GM19438 (cell line): ENCODE data around the gene ZNF507.

Source experiments
- ATAC-seq: cut with Tn5 transposase; IDR thresholded peaks from one replicate; pipeline ENCODE4 v1.9.1; 2021; ENCODE audit warnings: low read depth; ENCODE audit not compliant: unreplicated experiment

The ZNF507 gene

DNA sequence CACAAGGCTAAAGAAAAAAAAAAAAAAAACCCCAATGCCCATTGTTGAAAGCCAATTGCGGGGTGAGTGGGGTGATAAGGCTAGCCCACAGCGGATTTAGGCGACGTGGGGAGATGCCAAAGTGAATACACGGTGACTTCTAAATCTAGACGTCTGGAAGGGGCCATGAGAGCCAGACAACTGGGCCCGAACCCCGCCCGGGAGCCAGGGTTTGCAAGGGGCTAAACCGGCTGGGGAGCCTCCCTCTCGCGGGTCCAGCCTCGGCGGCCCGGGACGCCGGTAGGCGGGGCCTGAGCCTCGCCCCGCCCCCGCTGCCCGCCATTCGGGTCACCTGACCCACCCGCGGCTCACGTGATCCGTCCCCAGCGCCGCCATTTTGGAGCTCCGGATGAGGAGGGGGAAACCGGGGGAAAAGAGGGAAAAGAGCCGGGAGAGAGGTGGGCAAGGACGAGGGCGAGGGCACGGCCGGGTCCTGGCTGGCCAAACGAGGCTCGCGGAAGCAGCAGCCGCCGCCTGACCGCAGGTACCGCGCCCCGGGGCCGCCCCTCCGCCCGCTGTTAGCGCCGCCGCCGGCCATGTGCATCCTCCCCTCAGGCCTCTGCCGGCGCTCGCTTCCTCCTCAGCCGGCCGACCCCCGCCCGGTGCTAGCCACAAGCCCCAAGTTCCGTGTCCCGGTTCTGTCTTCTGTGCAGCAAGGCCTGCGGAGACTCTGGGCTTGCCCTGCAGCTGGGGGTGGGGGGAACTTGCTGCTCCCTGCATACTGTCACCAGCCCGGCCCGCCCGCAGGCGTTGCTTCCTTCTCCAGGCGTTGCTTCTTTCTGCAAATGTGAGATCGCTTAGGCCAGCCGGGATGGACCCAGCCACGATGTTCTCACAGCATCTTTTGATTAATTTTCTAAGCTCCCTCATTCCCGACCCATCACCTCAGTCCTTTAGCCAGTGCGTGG is at the start of gene ZNF507:
Gene ZNF507 (plus strand): TSS at position 350 of the 947 bp plus-strand sequence. CDS start 7,221 bp downstream, outside the sequence.
- peak; percentile 90 for ATAC-seq

DNA sequence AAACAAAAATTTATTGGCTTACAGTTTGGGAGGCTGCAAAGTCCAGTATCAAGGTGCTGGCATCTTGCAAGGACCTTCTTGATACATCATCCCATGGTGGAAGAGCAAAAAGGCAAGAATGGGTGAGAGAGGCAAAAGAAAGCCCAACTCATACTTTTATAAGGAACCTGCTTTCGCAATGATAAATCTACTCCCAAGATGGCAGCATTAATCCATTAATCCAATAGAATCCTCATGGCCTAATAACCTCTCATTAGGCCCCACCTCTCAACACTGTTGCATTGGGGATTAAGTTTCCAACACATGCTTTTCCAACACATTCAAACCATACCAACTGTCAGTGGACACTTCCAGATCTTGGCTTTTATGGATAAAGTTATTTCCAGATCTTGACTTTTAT is 48.7 kb upstream of the ZNF507 start:
- ATAC-seq = no peak

DNA sequence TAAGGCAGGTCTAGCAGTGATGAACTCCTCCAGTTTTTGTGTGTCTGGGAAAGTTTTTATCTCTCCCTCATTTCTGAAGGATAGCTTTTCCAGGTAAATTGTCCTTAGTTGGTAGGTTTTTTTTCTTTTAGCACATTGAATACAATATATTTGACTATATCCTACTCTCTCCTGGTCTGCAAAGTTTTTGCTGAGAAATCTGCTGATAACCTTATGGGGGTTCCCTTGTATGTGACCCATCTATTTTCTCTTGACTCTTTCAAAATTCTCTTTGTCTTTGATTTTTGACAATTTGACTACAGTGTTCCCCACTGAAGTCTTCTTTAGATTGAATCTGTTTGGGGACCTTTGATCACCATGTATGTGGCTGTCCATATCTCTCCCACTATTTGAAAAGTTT is 42.6 kb upstream of the ZNF507 start:
- no peak for ATAC-seq

DNA sequence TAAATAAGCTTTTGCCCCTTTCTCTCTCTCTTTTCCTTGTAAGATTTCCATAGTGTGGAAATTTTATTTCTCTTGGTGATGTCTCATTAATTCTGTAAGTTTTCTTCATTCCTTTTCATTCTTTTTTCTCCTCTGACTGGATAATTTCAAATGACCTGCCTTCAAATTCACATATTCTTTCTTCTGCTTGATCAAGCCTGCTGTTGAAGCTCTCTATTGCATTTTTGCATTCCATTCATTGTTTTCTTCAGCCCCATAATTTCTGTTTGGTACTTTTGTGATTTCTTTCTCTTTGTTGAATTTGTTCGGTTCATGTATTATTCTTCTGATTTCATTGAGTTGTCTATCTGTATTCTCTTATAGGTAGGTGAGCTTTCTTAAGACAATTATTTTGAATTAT is 42.2 kb upstream of the ZNF507 start:
- ATAC-seq = no peak

DNA sequence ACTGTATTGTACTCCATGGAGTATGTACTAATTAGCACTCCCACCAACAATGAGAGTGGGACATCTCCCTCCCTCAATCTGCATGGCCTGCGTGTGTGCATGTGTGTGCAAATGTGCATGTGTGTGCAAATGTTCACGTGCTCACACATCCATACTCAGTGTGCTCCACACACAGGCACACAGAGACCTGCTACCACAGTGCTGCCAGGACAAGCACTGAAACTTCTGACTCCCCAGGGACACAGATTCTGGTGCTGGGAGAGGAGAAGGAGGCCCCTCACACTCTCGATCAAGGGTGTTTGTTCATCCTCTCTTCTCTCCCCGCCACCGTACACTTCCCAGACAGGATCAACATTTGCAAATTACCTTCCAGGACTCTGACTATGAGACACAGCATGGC is 37.8 kb upstream of the ZNF507 start:
- no peak for ATAC-seq

DNA sequence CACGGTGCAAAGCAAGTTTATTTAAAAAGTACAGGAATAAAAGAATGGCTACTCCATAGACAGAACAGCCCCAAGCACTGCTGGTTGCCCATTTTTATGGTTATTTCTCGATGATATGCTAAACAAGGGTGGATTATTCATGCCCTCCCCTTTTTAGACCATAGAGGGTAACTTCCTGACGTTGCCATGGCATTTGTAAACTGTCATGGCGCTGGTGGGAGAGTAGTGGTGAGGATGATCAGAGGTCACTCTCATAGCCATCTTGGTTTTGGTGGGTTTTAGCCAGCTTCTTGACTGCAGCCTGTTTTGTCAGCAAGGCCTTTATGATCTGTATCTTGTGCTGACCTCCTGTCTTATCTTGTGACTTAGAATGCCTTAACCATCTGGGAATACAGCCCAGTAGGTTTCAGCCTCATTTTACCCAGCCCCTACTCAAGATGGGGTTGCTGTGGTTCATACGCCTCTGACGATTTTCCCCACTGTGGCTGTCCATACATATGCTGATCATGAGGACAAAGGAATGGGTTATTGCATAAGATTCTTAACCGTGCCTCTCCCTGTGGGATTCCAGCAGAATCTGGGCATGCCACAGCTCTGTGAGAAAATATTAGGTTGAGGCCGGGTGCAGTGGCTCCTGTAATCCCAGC is 36.9 kb upstream of the ZNF507 start:
- no peak for ATAC-seq

DNA sequence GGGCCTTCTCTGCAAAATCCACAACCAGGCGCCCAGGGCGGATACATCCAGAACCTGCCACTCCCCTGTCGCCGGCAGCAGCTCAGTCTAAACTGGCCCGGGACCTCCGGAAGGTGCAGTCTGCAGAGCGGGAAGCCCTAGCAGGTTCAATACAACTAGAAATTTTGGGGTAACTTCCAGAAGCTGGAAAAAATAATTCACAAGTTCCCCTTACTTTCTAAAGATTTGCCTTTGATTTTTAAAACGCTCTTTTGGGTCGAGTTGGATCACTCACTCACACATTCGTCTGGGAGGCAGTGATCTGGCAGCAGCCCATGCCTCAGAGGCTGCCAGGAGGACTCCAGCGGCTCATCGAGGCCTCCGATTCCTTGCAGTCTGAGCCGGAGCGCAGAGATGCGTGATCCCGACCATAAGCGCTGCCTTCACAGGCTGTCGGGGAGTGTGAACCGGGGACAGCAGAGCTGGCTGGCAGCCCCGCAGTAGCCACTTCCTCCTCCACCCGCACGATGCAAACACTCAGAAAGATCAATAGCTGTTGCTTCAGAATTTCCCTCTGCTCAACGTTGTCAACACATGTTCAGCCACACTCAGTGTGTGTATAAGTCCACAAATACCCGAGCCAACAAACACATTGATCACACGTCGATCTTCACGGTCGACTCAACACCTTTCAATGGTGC is 35.6 kb upstream of the ZNF507 start:
- no peak for ATAC-seq

DNA sequence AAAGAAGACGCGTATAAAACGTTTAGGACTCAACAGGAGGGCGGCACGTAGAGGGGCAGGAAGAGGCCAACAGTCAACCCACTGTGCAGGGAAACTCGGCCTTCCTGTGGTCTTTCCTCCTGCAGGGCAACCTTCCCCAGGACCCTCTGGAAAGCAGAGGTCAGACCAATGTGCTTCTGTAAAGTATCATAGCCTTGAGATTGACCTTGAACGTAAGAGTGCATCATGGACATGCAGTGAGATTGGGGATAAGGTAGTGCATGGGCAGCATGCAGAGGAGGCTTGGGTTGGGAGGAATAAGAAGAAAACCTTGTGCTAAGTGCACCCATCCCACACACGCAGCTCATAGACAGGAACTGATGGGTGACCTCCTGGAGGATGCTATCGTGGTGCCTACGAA is 34.0 kb upstream of the ZNF507 start:
- no peak for ATAC-seq

DNA sequence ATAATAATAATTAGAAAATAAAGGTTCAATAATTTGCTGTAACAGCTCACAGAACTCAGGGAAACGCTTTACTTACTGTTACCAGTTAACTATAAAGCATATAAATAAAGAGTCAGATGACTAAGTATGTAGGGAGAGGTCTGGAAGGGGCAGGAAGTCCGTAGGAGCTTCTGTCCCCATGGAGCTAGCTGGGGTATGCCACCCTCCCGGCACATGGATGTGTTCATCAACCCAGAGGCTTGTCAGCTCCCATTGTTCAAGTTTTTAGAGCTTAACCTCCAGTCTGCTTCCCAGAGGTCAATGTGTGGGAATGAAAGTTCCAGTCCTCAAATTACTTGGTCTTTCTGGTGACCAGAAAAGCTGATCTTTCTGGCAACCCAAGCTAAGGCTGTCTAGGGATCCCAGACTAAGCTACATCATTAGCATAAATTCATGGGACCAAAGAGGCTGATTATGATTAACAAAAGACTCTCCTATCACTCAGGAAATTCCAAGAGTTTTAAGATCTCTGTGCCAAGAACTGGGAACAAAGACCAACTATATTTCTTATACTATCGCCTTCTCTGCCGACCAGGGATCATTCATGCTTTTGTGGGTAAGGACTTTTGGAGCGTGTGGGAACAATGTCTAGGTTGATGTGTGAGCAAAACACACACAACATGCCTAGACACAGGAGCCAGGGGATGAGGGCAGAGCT is 31.7 kb upstream of the ZNF507 start:
- ATAC-seq = no peak

DNA sequence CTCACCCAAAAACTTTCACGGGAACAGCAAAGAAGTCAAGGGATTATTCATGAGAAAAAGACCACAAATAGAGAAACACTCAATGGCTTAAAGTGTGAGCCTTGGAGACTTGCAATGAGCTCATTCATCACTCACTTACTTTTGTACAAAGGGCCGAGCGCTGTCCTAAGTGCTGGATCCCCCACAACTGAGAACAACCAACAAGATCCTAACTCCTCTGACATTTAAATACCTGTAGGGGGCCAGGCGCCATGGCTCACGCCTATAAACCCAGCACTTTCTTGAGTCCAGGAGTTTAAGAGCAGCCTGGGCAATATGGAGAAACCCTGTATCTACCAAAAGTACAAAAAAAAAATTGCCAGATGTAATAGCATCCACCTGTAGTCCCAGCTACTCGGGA is 29.4 kb upstream of the ZNF507 start:
- ATAC-seq = no peak

DNA sequence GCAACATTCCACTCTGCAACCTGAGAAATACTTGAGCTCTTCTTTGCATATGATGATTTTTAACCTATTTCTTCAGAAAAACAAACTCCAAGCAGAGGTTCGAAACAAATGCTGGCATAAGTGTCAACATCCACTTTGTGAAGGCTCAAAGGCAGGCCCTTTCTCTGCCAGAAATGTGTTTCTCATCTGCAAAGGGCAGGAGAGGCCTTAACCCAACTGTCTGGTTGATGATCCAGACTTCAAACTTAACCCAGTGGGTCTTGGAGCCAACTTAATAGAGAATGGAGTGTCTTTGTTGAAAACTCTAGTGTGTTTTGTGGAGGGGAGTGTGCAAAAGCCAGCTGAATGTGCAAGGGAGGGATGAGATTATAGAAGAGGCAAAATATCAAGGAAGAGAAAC is 28.3 kb upstream of the ZNF507 start:
- no peak for ATAC-seq

DNA sequence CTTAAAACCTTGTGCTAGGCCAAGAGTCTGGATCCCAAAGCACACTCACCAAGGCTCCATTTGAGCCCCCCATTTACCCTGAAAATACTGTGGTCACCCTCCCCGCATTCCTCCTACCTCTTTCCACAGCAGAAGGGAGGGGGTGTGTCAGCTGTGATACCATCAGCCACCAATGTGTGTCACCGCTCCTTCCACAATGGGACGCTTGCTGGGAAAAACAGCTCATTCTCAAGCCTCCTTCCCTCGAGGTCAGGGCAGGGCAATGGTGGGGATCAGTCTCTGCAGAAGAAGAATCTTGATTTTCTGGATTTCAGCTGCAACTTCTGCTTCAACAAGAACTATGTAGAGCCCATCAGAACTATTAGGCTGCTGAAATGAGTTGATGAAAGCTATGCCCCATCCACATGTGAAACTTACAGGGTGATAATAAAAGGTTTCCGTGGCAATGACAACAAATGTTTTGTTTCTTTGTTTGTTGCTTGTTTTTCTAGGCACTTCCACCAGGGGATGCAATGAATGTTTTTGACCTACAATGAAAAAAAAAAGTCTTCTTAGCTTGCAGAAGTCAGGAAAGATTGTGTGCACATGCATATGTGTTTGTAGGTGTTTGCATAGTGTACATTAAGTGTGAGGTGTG is 26.4 kb upstream of the ZNF507 start:
- no peak for ATAC-seq

DNA sequence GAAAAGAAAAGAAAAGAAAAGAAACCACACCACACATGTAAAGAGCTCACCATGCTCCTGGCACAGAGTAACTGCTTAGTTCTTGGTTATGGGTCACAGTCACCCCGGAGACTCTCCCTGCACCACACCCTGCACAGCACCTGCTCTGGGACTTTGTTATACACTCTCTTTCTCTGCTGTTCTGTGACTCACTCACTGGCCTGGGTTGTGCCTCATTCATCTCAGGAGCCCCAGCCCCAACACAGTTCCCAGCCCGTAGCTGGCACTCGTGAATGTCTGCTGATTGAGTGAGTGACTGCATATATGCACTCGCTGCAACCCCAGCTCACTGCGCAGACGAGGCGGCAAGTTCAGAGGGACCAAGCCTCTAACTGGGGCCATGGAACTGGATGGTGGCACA is 22.9 kb upstream of the ZNF507 start:
- ATAC-seq = no peak

DNA sequence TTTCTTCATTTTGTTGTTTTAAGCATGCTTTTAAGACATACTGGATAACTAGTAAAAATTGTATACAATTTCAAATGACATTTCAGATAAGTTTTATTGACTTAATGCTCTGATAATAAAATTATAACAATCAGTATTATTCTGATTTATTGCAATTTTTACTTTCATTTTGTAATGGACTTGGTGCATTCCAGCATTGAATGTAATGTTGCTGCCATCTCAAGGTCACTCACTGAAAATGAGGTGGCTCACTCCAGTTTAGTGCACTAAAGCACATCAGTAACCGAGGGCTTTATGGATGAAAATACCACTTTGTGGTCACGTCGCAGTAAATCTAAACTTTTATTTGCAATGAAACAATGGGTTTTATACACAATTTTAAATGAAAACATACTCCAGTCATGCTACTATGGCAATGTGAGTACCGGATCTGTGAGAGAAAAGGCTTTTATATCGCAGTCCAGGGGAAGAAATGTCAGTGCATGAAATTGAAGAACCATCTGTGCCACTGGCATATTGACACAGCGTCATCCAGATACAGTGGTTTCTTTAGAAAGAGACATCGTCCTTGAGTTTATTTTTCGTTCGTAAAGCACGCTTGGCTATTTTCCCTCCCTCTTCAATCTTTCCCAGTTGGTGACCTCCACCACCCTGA is 20.7 kb upstream of the ZNF507 start:
- ATAC-seq = no peak

DNA sequence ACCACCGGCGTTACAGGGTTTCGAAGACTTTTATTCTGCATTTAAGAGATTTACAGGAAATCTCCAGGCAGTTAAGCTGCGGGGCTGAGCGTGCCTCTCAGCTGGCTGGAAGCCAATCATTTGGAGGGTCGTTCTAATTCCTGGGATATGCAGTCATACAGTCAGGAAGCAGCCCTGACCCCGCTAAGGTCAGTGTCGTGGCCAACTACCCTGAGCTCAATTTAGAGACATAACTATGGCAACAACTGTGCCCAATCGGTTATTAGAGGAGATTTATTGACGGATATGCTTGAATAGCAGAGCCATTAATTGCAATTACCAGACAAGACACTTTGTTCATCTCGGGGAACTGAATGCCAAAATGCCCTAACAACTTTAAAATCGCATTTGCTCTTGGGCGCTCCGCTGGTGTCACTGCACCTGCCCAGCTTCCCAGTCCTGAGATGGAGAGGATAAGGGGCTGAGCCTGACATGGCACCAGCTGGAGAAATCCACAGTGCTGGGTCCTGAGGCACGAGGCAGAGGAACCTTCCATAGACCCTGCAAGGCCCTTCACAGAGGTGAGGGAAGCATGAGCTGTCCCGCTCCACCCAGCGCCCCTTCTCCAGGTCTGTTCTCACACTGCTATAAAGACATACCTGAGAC is 15.1 kb upstream of the ZNF507 start:
- ATAC-seq = no peak

DNA sequence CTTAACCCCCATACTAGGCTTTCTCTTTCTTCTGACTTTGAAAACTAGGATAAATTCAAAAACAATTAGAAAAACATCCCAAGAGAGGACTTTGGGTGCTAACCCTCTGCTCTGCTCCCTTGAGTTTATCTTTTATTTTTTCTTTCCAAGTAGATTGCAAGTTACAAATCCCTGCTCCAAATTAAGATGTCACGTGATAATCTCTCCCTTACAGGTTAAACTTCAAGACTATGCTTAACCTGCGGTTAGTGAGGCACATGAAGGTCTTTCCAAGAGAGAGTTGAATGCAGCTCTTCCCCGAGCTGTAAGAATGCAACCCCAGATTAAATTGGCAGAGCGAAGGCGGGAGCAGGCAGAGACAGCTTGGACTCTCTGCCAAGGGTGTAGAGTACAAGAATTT is 12.2 kb upstream of the ZNF507 start:
- no peak for ATAC-seq

DNA sequence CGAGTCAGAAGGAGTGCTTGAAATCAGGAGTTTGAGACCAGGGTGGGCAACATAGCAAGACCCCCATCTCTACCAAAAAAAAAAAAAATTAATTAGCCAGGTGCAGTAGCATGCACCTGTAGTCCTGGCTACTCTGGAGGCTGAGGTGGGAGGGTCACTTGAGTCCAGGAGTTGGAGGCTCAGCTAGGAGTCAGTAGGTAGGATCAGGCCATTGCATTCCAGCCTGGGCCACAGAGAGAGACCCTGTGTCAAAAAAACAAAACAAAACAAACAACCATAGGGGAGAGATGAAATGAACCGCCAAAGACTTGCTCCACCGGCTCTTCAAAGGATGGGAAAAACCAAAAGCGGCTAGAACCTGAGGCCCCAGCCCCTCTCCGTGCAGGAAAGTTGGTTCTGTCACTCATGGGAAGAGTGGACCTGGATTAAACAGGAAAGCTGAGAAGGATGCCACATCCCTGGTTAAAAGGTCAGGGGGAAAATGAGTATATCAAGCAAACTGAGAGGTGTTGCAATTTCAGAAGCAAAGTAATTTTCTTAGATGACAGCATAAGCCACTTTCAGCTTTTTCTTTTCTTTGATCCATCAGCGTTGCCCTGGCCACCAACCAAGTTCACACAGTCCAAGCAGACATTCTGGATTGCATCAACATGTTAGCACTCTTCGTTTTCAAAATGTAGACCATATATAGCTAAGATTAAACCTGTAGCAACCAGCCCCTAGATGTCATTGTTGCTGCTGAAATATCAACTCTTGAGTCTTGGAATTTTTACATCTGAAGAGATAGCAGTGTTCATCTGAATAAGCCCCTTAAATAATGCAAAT is 8.9 kb upstream of the ZNF507 start:
- ATAC-seq = no peak

DNA sequence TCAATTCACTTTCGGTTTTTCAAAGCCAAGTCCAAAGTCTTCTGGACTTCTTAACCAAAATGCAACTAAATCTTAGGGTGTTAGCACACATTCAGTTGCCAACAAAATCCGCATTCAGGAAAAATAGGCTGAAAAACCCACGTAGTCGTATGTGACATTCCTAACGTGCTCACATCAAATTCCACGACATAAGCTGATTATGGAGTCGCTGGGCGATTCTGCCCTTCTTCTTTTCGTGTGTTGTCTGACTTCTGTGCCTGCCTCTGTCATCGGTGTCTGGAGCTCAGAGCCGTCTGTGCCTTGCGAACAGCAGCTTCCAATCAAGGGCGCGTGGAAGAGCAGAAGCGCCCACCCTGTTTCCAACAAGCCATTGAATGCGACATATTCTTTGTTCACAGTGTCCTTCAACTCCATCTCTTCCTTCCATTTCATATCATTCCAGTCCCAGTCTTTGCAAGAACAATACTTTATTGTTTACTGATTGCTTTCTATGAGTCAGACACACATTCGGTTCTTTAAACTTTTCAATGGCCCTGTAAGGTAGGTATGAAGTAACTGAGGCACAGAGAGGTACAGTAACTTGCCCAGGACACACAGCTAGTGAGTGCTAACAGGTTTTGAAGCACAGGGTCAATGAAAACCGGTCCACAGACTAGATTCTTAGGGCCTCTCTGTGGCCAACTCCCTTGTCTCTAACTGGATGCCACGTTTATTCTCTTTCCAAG is 8.2 kb upstream of the ZNF507 start:
- ATAC-seq = no peak
